ENCODE measurements around the gene AIG1. TPM values are rescaled to one million over a fixed set of nuclear protein-coding genes. Genes with fewer than 3 reads are reported as not detected.

The AIG1 gene
- total RNA-seq, 2 donors from 2014 or later = 32.9 to 53.6 TPM

DNA sequence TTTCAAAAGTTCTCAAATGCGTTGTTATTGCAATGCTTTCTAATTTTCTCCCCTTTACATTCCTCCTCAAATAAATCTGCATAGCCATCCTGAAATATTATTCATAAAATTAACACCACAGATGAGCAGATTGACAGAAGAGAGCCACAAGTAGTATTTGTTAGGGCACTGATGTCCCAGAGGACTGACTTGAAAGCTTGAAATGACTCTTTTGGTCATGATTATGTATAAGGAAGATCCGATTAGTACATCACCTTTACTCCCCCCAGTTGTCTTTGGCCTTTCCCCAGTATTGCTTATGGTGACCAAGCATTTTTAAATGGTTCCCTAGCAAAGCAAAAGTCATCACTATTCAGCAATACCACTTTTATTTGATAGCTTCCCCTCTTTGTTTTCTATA lies 202.2 kb downstream of the AIG1 start:
- no peak for TF ChIP-seq CTCF (IDR thresholded peaks at IDR 0.05)
- Histone ChIP-seq H3K4me1 (ENCODE audit: control insufficient read depth in 1 of 2, low read depth in 2 of 2) (peaks cover 5 to 24% of the 10 kb centered on the region in 2 donors), H3K27me3 (replicated peaks; ENCODE audit: insufficient read depth) (no peaks in the 10 kb centered on the region), H3K9me3 (no peaks in the 10 kb centered on the region), H3K36me3 (no peaks in the 10 kb centered on the region), H3K27ac (no peak overlapping the region), H3K4me3 (no peak overlapping the region)
- DNase-seq (ENCODE audit: low spot score) (no peak), ATAC-seq (ENCODE audit: insufficient number of reproducible peaks, low FRiP score, low read depth) (no peak)

DNA sequence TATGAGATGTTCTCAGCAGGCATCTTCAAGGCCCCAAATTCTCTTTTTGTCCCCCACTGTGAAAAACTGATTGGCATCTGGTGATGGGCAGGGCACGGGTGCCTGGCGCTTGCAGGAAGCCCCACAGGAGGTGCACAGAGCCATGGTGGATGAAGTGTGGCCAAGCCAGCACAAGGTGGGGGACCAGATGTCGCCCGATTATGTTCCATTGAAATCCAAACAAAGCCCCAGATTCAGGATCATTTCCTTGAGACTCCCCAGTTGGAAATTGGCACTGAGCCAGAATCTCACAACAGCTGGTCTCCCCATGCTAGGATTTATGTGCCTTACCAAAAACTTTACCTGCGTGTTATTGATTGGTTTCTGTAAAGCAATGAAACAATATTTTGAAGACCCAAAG lies 203.7 kb downstream of the AIG1 start:
- Histone ChIP-seq H3K27me3 (replicated peaks; ENCODE audit: insufficient read depth) (no peaks in the 10 kb centered on the region), H3K9me3 (no peaks in the 10 kb centered on the region), H3K27ac (no peak overlapping the region), H3K4me3 (no peak overlapping the region), H3K36me3 (no peaks in the 10 kb centered on the region), H3K4me1 (ENCODE audit: control insufficient read depth in 1 of 2, low read depth in 2 of 2) (peaks cover 8 to 34% of the 10 kb centered on the region in 2 donors)
- no peak for DNase-seq (ENCODE audit: low spot score)
- ATAC-seq (ENCODE audit: insufficient number of reproducible peaks, low FRiP score, low read depth) = no peak
- TF ChIP-seq CTCF (IDR thresholded peaks at IDR 0.05) = no peak

DNA sequence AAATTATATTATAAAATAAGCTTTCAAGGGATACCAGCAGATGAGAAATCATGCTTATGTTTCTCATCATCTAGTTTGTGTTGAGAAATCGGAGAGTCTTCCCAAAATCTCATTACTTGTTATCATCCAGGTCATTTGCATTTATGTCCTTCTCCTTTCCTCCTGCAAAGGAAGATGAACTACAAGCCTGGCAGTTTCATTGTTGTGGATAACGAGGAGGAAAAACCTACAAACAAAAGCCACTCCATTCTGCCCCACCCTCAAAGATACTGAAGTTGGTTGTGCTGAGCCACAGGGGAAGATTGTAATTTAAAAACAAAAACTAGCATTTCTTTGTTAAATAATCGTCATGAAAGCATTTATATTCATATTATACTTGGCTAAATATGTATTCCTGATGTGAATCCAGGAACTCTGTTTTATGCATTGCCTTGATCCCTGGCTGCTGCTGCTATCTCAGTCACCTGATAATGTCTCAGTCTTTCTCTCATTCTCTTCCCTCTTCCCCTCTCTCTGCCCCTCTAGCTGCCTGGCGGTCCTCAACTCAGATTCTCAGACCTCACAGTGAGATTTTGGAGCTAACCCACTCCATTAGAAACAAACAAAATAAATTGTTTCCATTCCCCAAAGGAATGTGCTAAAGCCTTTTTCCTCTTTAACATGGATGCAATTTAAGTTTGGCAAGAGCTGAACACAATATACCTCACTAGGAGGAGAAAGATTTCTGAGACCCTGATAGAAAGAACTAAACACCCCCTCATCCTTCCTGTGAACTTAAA lies 204.5 kb downstream of the AIG1 start:
- ATAC-seq (ENCODE audit: insufficient number of reproducible peaks, low FRiP score, low read depth) (no peak), DNase-seq (ENCODE audit: low spot score) (no peak)
- TF ChIP-seq CTCF (IDR thresholded peaks at IDR 0.05) = no peak
- Histone ChIP-seq H3K27me3 (replicated peaks; ENCODE audit: insufficient read depth) (no peaks in the 10 kb centered on the region), H3K27ac (no peak overlapping the region), H3K9me3 (no peaks in the 10 kb centered on the region), H3K4me3 (no peak overlapping the region), H3K36me3 (no peaks in the 10 kb centered on the region), H3K4me1 (ENCODE audit: control insufficient read depth in 1 of 2, low read depth in 2 of 2) (peaks cover 8 to 34% of the 10 kb centered on the region in 2 donors)

- H3K27ac ChIP-seq = peak overlapping the region; percentile 40 to 47
- DNase-seq (ENCODE audit: low spot score) (no peak), ATAC-seq (ENCODE audit: insufficient number of reproducible peaks, low FRiP score, low read depth) (peak; percentile 77)
- no peaks in the 10 kb centered on the region for H3K36me3 ChIP-seq
- TF ChIP-seq CTCF (IDR thresholded peaks at IDR 0.05) = no peak
- H3K9me3 ChIP-seq = no peaks in the 10 kb centered on the region
- peaks cover 8 to 45% of the 10 kb centered on the region in 2 donors for H3K4me1 ChIP-seq (ENCODE audit: control insufficient read depth in 1 of 2, low read depth in 2 of 2)
- H3K27me3 ChIP-seq (replicated peaks; ENCODE audit: insufficient read depth) = no peaks in the 10 kb centered on the region
- H3K4me3 ChIP-seq = no peak overlapping the region
Measured at GRCh38 chr6:143267760-143268159, 207.1 kb downstream of the AIG1 start.

GRCh38 chr6:143268439-143268838 lies 207.8 kb downstream of the AIG1 start:
- no peak for ATAC-seq (ENCODE audit: insufficient number of reproducible peaks, low FRiP score, low read depth)
- Histone ChIP-seq H3K4me1 (ENCODE audit: control insufficient read depth in 1 of 2, low read depth in 2 of 2) (peaks cover 8 to 45% of the 10 kb centered on the region in 2 donors), H3K4me3 (no peak overlapping the region), H3K27me3 (replicated peaks; ENCODE audit: insufficient read depth) (no peaks in the 10 kb centered on the region), H3K36me3 (no peaks in the 10 kb centered on the region), H3K9me3 (no peaks in the 10 kb centered on the region), H3K27ac (peak overlapping the region; percentile 40 to 47)
- no peak for DNase-seq (ENCODE audit: low spot score)
- no peak for TF ChIP-seq CTCF (IDR thresholded peaks at IDR 0.05)

Measured in thoracic aorta (tissue), 2 donors.